Stimulated activated CD8-positive, alpha-beta memory T cell treated with anti-CD3 and anti-CD28 coated beads, Interleukin-7, amount 100 ng/mL, for 1 hour (primary cell): ENCODE measurements around the gene GPX6.
"Not testable (repeated sequence)": the region's sequence is repeated elsewhere in the genome, so short reads cannot be mapped to it uniquely, and the experiment has no call there.

Experiments used
- DNase-seq, 2 donors: peaks; one replicate each; pipeline ENCODE4 v3.0.0-alpha.2; 2020; ENCODE audit warnings: low read depth in 2 of 2

Gene GPX6, protein sequence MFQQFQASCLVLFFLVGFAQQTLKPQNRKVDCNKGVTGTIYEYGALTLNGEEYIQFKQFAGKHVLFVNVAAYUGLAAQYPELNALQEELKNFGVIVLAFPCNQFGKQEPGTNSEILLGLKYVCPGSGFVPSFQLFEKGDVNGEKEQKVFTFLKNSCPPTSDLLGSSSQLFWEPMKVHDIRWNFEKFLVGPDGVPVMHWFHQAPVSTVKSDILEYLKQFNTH

DNA sequence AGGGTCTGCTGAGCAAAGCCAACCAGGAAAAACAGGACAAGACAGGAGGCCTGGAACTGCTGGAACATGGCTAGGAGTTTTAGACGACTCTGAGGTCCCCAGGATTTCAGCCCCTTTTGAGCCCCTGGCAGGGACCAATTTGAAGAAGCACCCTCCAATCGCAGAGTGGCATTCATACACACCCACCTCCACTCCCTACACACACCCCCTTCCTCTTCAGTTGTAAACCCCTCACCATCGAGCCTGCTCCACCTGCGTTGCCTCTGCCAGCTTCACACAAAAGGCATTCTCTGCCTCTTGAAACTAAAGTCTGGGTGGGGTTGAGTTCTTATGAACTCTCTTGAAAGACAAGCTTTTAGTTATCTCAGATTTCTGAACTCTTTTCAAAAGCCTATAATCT, at the start of gene GPX6:
TSS of gene GPX6 (minus strand) at position 118 of the 400 bp plus-strand sequence. CDS start at position 68, 50 bp downstream.
- no peak for DNase-seq

DNA sequence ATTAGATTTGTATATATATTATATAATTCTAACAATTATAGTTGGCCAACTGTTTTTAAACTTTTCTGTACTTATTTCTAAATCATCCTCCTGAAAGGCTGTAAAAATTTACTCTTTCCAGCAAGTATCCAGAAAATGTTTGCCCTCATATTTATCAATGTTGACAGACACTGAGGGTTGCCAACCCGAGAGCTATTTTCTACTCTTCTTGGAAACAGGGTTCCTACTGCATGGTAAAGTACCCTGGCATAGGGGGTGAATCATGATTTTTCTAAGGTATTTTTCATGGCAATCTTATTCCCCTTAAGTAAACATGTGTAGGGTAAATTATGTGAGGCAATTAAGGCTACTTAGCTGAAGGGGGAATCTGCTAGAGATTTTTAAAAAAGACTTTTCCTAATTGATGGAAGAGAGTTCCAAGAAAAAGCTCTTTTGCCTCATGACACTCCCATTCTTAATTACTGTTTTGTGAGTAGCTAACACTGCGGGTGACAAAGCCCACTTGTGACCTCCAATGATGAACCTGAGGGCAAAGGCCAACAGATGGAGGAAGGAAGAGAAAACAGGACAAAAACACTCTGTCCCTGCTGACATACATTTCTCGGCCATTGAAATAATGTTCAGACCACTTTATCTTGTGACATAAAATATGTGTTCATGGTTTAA, 48.0 kb upstream of the GPX6 start:
- DNase-seq = no peak

DNA sequence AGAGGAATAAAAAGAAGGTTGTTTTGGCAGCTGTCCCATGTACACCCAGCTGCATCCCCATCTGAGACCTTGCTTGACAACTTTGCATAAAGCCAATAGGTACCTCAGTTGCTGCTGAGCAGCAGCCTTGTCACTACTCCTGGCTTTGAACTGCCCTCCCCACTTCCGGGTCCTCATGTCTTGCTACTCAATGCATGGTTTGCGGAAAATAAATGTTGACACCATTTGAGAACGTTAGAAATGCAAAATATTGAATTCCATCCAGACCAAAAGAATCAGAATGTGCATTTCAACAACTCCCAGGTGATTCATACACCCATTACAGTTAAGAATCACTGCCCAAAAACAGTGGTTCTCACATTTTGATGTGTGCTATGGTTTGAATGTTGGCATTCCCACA, 43.0 kb upstream of the GPX6 start:
- no peak for DNase-seq

DNA sequence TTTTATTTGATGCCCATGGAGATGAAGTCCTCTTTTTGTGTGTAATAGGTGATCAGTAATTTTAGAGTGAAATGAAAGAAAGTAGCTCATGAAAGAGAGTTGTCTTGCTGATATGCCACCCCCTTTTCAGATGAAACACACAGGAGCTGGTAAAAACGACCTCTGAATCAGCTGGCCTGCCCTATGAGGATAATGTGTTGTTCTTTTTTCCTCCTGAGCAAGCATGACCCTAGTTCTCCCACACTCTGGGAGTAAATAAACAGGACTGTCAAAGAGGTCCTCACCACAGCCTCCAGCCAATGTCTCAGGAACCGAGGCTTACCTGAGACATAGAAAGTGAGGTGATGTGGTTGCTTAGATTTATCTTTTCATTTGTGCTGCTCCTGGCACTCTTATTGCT, 39.5 kb upstream of the GPX6 start:
- DNase-seq = no peak

DNA sequence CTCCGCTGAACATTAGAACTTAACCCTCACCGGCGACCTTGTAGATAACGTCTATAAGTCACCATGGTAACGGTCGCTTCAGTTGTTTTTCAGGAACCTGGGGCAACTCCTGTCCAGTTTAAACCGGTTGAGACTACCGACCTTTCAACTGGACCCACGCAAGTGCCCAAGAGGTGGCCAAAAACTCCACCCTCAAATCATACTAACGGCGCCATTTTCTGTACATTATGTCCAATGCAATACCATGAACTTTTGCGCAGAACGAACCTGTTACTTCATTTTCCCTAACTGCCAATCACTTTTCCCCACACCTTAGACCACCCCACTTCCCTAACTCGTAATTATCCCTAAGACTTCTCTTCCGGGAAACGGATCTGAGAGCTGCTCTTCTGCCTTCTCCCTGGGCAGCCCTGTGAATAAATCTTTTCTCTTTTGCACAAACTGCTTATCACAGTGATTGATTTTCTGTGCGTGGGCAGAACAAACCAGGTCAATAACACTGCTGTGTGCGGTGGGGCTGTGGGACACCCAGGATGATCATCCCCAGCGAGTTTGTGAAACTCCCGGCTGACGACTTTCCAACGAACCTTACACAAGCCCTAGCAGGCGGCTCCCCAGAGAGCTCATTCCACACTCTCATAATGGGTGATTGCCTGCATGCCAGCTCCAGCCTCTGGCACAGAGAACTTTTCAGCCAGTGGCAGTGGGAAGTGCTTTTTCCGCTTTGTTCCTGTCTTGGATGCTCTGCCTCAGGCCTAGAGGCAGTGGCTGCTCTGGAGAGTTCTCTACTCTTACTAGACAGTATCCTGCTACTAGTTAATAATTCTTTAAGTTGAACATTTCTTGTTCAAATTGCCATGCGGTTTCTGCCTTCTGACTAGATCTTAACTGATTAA, 38.6 kb upstream of the GPX6 start:
- DNase-seq = no peak

DNA sequence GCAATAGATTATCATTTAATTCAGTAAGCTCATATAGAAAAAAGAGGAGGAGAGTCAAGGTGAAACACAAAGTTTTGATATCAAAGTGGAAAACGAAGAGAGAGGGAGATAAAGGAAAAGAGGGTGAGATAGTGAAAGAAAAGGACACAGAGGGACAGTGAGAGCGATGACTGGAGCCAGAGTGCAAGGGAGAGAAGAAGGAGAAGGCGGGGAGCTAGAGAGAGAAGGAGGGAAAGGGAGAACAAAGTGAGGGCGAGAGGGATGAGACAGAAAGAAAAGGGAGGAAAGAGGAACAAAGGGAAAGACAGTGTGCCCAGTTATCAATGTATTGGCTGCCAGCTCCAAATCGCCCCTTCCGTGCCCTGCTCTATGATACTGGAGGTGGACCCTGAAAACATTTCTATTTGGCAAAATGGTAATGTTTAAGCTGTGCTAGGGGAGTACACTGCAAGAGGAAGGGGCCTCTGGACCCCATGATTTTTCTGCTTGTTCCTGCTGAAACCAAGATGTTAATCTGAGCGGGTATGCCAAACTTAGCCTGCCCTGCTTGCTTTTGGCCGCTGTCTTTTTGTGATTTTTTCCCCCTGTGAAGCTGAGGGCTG, 37.9 kb upstream of the GPX6 start:
- no peak for DNase-seq

DNA sequence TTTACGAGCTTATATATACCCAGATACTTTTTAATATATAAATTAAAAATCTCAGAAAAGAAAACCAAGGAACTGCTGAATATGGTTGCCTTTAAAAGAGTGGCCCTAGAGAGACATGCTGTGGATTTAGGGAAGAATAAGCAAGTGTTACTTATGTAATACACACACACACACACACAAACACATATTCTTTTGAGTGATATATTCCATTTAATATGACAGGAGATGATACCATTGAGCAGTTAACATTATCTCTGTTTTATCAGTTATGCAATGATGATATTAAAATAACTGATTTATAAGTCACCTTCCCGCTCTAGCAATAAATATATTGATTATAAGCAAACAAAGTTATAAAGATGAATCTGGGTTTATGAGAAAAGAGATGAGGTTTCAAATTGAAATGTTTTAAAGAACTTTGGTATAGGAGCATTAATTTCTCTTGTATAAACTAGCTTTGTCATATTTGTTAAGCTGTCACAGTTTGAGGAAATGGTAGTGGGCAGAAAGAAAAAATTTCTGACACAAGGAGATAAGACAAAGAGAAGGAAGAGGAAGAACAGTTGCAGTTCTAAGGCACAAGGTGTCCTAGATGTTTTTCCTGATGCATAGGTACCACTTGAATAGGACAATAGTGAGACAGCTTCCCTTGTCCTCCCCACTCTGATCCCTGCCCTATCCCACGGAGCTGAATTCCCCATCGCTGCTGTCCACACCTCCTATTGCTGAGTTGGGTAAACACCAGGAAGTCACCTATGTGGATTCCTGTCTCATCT, 36.5 kb upstream of the GPX6 start:
- DNase-seq = no peak

DNA sequence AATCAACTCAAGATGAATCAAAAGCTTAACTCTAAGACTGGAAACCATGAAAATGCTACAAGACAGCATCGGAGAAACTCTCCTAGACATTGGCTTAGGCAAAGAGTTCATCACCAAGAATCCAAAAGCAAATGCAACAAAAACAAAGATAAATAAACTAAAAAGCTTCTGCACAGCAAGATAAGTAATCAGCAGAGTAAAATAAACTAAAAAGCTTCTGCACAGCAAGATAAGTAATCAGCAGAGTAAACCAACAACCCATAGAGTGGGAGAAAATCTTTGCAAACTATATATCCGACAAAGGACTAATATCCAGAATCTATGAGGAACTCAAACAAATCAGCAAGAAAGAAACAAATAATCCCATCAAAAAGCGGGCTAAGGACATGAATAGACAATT, 31.4 kb upstream of the GPX6 start:
- DNase-seq = not testable (repeated sequence)

DNA sequence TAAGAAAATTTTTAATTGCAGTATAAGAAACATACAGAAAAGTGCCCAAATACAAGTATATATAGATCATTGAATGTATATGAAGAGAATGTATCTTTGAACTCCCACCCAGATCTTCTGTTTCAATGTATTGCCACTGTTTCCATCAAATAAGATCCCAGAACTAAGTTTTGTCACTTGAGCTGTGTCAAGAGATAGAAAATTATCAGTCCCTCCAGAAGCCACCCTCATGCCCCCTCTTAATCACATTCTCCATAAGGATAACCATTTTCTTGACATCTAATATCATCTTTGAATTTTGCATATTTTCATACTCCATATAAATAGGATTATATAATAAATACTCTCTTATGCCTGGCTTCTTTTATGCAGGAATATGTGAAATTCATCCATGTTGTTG, 30.4 kb upstream of the GPX6 start:
- DNase-seq = no peak

DNA sequence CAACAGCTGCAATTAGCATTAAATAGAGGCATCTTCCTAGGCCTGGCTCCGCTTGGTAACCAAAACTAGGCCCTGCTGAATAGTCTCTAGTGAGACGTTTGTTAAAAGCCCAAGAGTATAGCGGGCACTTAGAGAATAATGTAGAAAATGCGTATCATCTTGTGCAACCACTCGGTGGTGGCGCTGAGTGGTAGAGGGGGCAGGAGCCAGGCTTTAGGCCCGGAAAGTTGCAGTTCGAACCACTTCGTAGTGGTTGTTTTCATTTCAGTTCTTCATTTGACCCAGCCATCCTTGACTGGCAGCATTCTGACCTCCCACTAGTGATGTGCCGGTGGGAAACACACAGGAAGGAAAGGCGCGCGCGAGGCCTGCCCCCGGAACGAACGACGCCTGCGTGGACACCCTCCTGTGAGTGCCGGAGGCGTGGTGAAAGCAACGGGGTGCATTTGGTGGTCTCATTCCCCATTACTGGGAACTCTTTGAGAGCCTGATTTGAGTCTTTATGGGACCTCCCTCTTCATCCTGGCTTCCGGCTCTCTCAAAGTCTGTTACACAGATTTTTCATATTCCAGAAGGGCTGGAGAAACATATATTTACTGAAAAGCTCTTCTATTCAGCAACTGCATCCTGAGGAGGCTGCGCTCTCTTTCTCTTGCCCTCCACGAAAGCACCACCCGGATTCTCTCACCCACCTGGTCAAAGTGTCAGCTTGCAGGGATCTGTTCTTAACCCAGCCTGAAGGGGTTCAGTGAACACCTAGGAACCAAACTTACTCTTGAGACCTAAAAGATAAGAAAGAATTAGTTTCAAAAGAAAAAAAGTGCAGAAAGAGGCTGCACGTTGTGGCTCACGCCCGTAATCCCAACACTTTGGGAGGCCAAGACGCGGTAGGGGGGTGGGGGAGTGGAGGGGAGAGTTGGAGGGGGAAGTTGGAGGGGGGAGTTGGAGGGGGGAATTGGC, 28.3 kb upstream of the GPX6 start:
- DNase-seq = no peak

DNA sequence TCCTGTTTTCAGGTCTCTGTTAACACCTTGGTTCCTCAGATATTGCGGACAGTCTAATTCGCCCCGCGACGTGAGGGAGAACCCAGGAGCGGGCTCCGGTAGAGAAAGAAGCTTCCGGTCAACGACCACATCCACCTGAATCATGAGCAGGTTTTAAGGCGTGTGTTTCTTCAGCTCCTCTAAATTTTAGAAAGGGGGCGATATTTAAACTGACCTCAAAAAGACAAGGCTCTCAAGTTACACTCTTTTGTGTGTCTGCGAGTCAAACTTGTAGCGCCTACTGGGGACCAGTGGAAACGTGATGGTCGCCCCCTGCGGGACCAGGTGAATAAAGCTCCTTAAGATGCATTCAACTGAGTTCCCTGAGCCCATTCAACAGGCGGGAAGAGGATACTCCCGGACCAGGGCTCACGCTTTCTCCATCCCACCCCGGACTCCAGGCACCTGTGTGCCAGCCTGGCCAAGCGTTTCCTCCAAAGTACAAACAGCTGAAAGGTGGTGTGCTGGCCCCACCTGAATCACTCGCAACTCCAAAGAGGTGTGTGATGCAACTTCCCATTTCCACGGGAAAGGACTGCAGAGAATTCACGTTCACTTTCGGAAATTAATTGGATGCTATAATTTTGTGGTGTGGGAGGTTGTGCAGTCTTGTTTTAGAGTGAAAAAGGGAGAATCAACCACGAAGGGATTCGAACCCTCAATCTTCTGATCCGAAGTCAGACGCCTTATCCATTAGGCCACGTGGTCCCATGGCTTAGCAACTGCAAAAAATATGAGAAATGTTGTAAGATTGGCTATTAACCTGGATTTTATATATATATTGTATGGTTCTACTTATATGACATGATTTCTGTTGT, 27.1 kb upstream of the GPX6 start:
- DNase-seq = no peak

DNA sequence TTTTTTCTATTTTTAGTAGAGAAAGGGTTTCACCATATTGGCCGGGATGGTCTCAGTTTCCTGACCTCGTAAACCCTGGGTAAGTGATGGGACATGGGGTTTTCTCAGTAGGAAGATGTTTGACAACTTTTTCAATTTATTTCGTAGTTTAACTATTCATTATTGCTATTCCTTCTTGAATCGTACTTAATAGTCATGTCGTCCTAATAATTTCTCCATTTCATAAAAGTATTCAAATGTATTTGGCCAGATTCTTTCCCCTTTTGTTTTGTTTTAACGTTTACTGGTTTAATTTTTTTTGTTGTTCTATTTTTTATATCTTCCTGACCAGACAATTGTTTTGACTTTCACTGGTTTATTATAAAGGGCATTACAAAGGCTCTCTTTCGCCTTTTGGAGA, 26.4 kb upstream of the GPX6 start:
- DNase-seq = no peak

DNA sequence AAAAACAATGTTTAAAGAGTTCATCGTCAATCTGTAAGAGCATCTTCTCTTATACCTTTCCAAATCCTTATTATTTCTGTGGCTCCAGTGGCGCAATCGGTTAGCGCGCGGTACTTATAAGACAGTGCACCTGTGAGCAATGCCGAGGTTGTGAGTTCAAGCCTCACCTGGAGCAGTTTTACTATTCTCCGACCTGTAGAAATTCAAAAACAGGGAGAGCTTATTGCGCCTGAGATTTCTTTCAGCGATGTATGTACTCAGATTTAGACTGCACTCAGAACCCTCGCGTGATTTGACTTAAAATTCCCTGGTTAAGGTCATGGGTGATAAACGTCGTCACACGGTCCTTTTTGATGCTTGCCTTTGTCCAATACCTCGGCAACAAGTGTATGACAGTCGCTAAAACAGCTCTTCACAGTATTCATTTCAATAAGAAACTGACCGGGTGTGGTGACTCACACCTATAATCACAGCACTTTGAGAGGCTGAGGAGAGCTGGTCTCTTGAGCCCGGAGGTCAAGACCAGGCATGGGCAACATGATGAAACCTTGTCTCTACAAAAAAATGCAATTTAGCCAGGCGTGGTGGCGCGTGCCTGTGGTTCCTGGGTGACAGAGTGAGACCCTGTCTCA, 22.0 kb upstream of the GPX6 start:
- no peak for DNase-seq

DNA sequence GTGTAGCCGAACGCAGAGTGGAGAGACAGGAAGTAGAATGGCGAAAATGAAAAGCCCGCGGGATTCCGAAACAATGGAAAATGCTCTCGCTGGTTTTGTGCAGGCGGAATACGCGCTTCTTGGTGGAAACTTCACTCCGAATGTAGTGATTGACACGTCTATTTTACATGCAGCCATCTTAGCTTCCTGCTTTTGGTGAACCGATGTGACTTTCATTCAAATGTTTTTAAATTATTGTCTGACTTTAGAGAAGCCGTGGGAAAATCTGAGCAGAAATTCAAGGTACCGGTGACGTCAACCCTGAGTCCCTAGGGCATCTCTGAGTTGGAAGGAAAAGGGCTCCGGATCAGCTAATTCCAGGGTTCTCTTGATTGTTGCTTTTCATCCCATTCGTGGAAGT, 21.5 kb upstream of the GPX6 start:
- DNase-seq = no peak

DNA sequence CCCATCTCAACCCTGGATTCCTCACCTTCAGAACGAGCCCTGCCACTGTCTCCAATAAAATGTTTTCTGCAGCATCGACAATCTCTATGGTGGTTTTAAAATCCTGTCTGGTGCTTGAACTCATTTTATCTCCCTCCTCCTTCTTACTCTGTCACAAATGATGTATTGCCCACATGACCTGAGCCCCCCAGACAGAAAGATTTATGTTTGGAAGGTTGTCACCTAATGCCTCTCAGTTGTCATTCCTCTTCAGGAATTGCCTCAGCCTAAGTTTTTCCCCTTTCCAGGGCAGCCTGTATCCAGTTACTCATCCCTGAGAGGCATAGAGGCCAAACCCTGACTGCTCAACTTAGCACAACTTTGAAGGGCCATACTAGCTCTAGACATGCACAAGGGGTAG, 19.3 kb upstream of the GPX6 start:
- DNase-seq = no peak

DNA sequence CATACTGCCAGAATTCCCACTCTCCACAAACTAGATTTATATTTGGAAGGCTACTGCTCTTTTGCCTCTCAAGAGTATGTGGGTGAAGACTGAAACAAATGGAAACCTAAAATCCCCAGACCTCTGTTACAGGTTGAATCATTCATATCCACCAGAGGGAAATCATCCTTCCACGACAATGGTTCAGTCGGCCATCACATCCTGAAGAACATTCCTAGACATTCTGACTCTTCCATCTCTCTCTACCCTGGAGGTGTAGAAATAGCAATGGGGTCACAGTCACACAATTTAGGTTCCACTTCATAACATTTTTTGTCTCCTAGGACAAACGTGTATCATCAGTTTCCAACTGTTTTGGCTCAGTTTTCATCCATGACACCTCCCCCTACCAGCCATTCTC, 18.7 kb upstream of the GPX6 start:
- DNase-seq = no peak

DNA sequence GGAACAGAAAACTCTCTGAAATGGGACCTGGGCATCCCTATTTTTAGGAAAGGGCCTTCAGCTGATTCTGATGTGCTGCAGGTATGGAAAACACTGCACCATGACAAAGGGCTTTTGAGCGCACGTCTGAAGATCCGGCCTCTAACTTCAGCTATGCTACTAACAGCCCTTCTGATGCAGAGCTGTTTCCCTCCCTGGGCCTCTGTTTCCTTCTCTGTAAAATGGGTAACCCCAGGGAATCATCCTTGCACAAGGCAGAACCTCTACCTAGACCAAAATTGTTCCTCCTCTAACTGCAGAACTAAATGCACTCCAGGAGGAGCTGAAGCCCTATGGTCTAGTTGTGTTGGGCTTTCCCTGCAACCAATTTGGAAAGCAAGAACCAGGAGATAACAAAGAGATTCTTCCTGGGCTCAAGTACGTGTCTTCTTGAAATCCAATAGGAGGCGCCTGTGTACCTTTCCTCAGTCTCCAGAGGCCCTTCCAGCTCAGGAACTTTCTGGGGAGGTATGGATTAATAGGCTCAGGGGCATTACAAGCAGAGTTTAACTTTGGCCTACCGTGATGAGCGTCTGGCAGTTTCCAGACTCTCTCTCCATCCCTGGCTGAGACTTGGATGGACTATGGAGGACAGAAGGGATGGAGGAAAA, 16.0 kb upstream of the GPX6 start:
- DNase-seq = no peak

DNA sequence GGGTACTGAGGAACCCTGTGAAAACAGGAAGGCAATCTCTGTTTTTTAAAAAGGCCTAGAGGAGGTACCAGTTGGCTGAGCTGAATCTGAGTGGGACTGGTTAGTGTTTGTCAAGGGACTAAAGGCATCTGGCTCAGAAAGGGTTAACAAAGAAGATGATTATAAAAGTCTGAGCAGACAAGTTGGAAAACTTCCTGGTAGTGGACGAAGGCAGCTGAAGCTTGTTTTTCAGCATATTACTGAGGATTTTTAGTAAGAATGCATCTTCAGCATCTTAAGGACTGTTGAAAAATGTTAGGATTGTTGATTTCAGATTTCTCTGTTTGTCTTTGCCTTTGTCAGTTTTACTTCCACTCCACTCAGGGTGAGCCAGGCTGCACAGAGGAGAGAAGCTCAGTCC, 15.2 kb upstream of the GPX6 start:
- no peak for DNase-seq
